Lower lobe of right lung (tissue), 2 donors: Measurements from ENCODE around the gene USP32. TPM values are rescaled to one million over a fixed set of nuclear protein-coding genes. Genes with fewer than 3 reads are reported as not detected.

ENCODE experiments used
- ATAC-seq, 2 donors: fragments of 200-7000 bp; cut with Tn5 transposase; one replicate each; pipeline ENCODE4 v1.9.1; 2020 to 2022; ENCODE audit warnings: mild to moderate bottlenecking in 2 of 2, moderate library complexity in 2 of 2
- DNase-seq: peaks from one replicate; pipeline ENCODE4 v3.0.0-alpha.2; 2020
- H3K27ac ChIP-seq: fragments of 200-600 bp; one replicate; pipeline ENCODE4 v1.8.0; 2022
- H3K27me3 ChIP-seq: fragments of 200-600 bp; one replicate; pipeline ENCODE4 v1.8.0; 2022; ENCODE audit warnings: low read depth
- H3K36me3 ChIP-seq: fragments of 200-600 bp; one replicate; pipeline ENCODE4 v1.8.0; 2022; ENCODE audit warnings: mild to moderate bottlenecking
- H3K4me1 ChIP-seq: fragments of 200-600 bp; one replicate; pipeline ENCODE4 v1.8.0; 2022
- H3K4me3 ChIP-seq: fragments of 200-600 bp; one replicate; pipeline ENCODE4 v1.8.0; 2022; ENCODE audit warnings: mild to moderate bottlenecking
- H3K9me3 ChIP-seq: fragments of 200-600 bp; one replicate; pipeline ENCODE4 v1.8.0; 2022
- intact Hi-C: fragments of 100-400 bp; cut with DNase I; formaldehyde crosslinking; loops from one replicate; pipeline ENCODE4 v1.11.0; 2022
- total RNA-seq: library from RNA; stranded (reverse); fragmentation: NEBNext Ultra II Directional; extraction: Animal tissue kit (Norgen Biotek cat#: 25700); gene quantifications from one replicate; pipeline ENCODE4 v1.2.1, GENCODE V29; 2021
- TF ChIP-seq, protein P1 (sequence below): fragments of 200-600 bp; IDR thresholded peaks from one replicate; pipeline ENCODE4 v1.8.0; 2022; ENCODE audit warnings: antibody characterized with exemption, mild to moderate bottlenecking
- donor health status: DM: no; HTN: yes; CAD: no; lungs with severe emphysema.

USP32 gene
- total RNA-seq, 1 donor from 2014 or later = 68.9 TPM

DNA sequence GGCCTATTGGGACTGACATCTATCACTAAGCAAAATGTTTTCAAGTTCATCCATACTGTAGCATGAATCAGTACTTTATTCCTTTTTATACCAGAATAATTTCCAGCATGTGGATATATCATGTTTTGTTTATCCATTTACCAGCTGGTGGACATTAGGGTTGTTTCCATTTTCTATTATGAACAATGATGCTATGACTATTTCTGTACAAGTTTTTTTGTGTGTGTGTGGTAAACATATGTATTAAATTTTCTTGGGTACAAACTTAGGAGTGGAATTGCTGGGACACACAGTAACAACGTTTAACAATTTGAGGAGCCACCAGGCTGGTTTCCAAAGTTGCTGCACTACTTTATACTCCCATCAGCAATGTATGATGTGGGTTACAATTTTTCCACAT, 91.0 kb downstream of the USP32 start:
- ATAC-seq (no peak), DNase-seq (no peak)
- intact Hi-C loops = no loop called here
- peaks cover 6% of the 10 kb centered on the region for H3K36me3 ChIP-seq
- H3K27ac ChIP-seq = no peak overlapping the region
- no peak overlapping the region for H3K4me3 ChIP-seq
- no peaks in the 10 kb centered on the region for H3K9me3 ChIP-seq
- H3K4me1 ChIP-seq = peaks cover 13% of the 10 kb centered on the region
- no peaks in the 10 kb centered on the region for H3K27me3 ChIP-seq
- TF ChIP-seq, protein P1, sequence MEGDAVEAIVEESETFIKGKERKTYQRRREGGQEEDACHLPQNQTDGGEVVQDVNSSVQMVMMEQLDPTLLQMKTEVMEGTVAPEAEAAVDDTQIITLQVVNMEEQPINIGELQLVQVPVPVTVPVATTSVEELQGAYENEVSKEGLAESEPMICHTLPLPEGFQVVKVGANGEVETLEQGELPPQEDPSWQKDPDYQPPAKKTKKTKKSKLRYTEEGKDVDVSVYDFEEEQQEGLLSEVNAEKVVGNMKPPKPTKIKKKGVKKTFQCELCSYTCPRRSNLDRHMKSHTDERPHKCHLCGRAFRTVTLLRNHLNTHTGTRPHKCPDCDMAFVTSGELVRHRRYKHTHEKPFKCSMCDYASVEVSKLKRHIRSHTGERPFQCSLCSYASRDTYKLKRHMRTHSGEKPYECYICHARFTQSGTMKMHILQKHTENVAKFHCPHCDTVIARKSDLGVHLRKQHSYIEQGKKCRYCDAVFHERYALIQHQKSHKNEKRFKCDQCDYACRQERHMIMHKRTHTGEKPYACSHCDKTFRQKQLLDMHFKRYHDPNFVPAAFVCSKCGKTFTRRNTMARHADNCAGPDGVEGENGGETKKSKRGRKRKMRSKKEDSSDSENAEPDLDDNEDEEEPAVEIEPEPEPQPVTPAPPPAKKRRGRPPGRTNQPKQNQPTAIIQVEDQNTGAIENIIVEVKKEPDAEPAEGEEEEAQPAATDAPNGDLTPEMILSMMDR = no peak

DNA sequence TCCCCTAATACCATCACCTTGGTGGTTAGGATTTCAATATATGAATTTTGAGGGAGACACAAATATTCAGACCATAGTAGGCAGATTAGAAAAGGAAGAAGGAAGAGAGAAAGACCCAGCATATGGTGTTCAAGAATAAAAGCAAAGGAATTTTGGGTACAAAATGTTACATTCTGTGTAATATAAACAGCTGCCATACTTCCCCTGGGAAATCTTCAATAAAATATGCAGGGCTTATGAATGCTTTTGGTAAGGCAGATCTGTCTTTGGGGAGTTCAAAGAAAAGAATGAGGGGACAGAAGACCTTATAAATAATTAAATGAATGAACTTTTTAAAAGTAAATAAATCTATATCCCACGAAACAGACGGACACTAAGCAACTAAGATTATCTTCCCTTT, 91.9 kb downstream of the USP32 start:
- Histone ChIP-seq H3K4me1 (peaks cover 10% of the 10 kb centered on the region), H3K9me3 (no peaks in the 10 kb centered on the region), H3K4me3 (no peak overlapping the region), H3K27ac (no peak overlapping the region), H3K36me3 (peaks cover 6% of the 10 kb centered on the region), H3K27me3 (no peaks in the 10 kb centered on the region)
- DNase-seq (no peak), ATAC-seq (no peak)
- intact Hi-C loops = no loop called here
- TF ChIP-seq, protein P1 = no peak

DNA sequence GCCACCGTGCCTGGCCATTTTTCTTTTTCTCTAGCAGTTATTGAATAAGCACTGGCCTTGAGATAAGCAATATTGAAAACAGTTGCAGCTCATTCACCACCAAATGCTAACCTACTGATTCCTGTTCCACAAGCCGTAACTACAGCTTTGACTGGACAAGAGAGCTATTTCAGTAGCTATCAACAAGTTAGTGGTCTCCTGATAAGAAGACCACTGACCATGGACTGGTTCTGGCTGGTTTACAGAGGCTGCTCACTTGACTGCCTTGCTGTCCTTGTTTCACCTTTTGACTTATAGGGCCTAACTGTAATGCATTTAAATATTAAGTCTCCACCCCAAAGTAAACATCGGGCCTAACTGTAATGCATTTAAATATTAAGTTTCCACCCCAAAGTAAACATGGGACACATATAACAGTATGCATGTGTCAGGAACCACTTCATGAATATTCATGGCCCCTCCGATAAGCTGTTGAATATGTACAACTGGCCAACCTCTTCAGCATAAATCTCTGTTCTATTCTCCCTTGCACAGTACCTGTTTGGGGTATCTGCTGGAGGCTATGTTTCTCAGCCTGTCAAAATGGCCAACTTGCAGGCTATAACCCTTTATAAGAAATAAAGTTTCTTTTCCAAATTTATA, 94.1 kb downstream of the USP32 start:
- Histone ChIP-seq H3K9me3 (no peaks in the 10 kb centered on the region), H3K27me3 (no peaks in the 10 kb centered on the region), H3K4me1 (no peaks in the 10 kb centered on the region), H3K36me3 (peaks cover 15% of the 10 kb centered on the region), H3K27ac (no peak overlapping the region), H3K4me3 (no peak overlapping the region)
- TF ChIP-seq, protein P1 = no peak
- no peak for ATAC-seq
- no peak for DNase-seq
- intact Hi-C loops = no loop called here

DNA sequence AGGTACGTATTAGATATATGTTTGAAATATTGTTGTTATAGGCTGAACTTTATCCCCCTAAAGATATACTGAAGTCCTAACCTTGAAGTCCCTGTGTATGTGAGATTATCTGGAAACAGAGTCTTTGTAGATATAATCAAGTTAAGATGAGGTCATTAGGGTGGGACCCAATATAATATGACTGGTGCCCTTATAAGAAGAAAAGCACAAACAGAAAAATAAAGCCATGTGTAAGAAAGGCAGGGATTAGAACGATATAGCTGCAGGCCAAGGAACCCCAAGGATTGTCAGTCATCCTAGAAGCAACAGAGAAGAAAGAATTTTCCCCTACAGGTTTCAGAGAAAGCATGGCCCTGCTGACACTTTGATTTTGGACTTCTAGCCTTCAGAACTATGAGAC, 95.8 kb downstream of the USP32 start:
- intact Hi-C loops = no loop called here
- Histone ChIP-seq H3K4me1 (no peaks in the 10 kb centered on the region), H3K27me3 (no peaks in the 10 kb centered on the region), H3K27ac (no peak overlapping the region), H3K36me3 (peaks cover 15% of the 10 kb centered on the region), H3K9me3 (no peaks in the 10 kb centered on the region), H3K4me3 (no peak overlapping the region)
- TF ChIP-seq, protein P1 = no peak
- ATAC-seq (no peak), DNase-seq (no peak)

DNA sequence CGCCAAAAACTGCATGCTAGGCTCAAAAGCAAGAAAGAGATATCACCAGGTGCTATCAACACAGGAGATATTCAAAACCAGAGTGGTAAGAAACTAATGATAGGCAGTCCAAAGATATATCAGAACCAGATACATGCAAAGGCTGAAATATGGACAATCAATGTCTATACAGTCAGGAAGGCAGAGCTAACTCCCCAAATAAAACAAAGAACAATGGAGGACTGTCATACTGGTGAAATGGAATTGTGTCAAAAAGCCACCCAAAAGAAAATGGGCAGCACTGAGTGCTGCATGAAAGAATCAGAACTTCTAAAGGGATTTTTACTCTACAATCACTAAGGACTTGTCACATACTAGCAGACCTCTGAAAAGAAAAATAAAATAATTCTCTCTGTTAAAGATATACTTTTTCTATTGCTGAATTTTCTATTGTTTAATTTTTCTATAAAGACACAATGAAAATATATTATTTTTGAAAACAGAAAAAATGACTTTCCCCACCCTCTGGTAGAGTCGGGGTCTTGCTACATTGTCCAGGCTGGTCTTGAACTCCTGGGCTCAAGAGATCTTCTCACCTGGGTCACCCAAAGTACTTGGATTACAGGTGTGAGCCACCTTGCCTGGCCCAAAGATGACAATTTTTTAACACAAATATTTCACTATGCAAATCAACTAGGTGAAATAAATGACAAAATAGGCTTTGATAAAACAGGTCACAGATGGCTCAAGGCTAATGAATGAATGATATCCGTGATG, 98.2 kb downstream of the USP32 start:
- ATAC-seq = no peak
- no peaks in the 10 kb centered on the region for H3K4me1 ChIP-seq
- intact Hi-C loops = no loop called here

More for the DNA sequence above, 98.2 kb downstream of the USP32 start:
- no peaks in the 10 kb centered on the region for H3K27me3 ChIP-seq
- no peak for DNase-seq
- TF ChIP-seq, protein P1 = no peak
- H3K36me3 ChIP-seq = peaks cover 16% of the 10 kb centered on the region
- H3K27ac ChIP-seq = no peak overlapping the region
- no peaks in the 10 kb centered on the region for H3K9me3 ChIP-seq
- H3K4me3 ChIP-seq = no peak overlapping the region
